ENCODE data around the gene EML6. TPM values are rescaled to one million over a fixed set of nuclear protein-coding genes. Genes with fewer than 3 reads are reported as not detected.

Gene EML6
- total RNA-seq, 1 donor: 1.1 TPM

DNA sequence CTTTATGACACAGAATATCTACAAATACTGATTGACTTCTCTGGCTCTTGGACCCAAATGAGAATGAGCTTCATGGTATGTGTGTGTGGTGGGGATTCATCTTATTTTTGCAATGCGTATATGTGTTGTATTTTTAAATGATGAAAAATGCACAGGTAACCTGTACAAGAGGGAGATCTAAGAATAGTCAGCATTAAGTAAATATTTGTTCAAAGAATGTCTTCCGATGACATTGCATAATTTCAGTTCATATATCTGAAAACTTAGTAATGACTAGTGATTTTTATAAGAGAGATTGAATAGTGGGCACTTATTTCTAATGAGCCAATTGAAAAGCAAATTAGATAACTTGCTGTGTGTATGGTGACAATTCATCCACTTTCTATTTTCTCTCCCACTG lies 66.4 kb downstream of the EML6 start:
- no peak for DNase-seq (ENCODE audit: insufficient read length, low spot score, missing footprints)
- Histone ChIP-seq H4K20me1 (ENCODE audit: insufficient read depth, low read length) (no peaks in the 10 kb centered on the region), H3K9me3 (ENCODE audit: low read depth, low read length) (no peaks in the 10 kb centered on the region), H3K79me2 (ENCODE audit: insufficient read depth, low read length) (no peaks in the 10 kb centered on the region), H2AFZ (ENCODE audit: low read length) (no peak overlapping the region), H3K4me3 (ENCODE audit: insufficient read depth, low read length) (no peak overlapping the region), H3K4me2 (ENCODE audit: insufficient read depth, low read length) (no peak overlapping the region), H3K27ac (ENCODE audit: low read depth, low read length) (no peak overlapping the region), H3K4me1 (ENCODE audit: insufficient read depth, low read length) (no peaks in the 10 kb centered on the region), H3K27me3 (ENCODE audit: insufficient read depth, low read length) (peaks cover 9% of the 10 kb centered on the region), H3K36me3 (ENCODE audit: insufficient read depth, low read length) (no peaks in the 10 kb centered on the region)
- TF ChIP-seq, protein P1, sequence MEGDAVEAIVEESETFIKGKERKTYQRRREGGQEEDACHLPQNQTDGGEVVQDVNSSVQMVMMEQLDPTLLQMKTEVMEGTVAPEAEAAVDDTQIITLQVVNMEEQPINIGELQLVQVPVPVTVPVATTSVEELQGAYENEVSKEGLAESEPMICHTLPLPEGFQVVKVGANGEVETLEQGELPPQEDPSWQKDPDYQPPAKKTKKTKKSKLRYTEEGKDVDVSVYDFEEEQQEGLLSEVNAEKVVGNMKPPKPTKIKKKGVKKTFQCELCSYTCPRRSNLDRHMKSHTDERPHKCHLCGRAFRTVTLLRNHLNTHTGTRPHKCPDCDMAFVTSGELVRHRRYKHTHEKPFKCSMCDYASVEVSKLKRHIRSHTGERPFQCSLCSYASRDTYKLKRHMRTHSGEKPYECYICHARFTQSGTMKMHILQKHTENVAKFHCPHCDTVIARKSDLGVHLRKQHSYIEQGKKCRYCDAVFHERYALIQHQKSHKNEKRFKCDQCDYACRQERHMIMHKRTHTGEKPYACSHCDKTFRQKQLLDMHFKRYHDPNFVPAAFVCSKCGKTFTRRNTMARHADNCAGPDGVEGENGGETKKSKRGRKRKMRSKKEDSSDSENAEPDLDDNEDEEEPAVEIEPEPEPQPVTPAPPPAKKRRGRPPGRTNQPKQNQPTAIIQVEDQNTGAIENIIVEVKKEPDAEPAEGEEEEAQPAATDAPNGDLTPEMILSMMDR (IDR thresholded peaks at IDR 0.05; ENCODE audit: extremely low read depth, low read depth, low read length): no peak

DNA sequence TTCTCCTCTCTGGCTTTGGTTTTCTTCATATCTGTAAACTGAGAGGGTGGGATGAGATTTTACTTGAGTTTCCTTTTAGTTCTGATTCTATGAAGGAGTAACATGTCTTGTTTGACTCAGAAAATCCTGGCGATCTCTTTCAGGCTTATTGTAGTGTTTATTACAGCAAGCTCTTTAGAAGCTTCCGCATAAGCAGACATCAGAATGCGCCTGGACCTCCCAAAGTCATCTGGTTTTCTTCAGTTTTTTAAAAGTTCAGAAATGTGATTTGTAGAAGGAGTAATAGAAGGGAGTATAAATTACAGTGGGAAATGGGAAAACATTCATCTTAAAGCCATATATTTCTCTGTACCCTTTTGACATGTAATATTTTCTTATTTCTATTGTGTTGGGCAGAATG lies 68.4 kb downstream of the EML6 start:
- Histone ChIP-seq H3K4me1 (ENCODE audit: insufficient read depth, low read length) (no peaks in the 10 kb centered on the region), H3K27ac (ENCODE audit: low read depth, low read length) (no peak overlapping the region), H2AFZ (ENCODE audit: low read length) (no peak overlapping the region), H3K79me2 (ENCODE audit: insufficient read depth, low read length) (no peaks in the 10 kb centered on the region), H4K20me1 (ENCODE audit: insufficient read depth, low read length) (no peaks in the 10 kb centered on the region), H3K9me3 (ENCODE audit: low read depth, low read length) (no peaks in the 10 kb centered on the region), H3K4me3 (ENCODE audit: insufficient read depth, low read length) (no peak overlapping the region), H3K27me3 (ENCODE audit: insufficient read depth, low read length) (peaks cover 9% of the 10 kb centered on the region), H3K36me3 (ENCODE audit: insufficient read depth, low read length) (no peaks in the 10 kb centered on the region), H3K4me2 (ENCODE audit: insufficient read depth, low read length) (no peak overlapping the region)
- TF ChIP-seq, protein P1 (IDR thresholded peaks at IDR 0.05; ENCODE audit: extremely low read depth, low read depth, low read length): no peak
- DNase-seq (ENCODE audit: insufficient read length, low spot score, missing footprints): no peak

DNA sequence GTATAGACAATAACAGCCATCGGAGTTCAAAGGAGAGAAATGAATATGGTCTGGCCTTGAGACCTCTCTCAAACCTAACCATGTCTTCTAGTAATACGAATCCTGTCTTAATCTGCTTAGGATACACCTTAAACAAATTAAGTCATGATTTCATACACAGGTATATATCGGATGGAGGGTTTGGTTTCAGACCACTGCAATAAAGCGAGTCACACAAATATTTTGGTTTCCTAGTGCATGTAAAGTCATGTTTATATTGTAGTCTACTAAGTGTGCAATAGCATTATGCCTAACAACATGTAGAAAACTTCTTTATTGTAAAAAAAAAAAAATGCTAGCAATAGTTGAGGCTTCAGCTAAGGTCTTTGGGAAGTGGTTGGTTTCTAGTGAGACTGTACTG lies 73.8 kb downstream of the EML6 start:
- no peak overlapping the region for H3K27ac ChIP-seq (ENCODE audit: low read depth, low read length)
- H3K27me3 ChIP-seq (ENCODE audit: insufficient read depth, low read length): peaks cover 4% of the 10 kb centered on the region
- no peak overlapping the region for H3K4me2 ChIP-seq (ENCODE audit: insufficient read depth, low read length)
- H3K9me3 ChIP-seq (ENCODE audit: low read depth, low read length): no peaks in the 10 kb centered on the region
- H3K4me1 ChIP-seq (ENCODE audit: insufficient read depth, low read length): no peaks in the 10 kb centered on the region
- H3K36me3 ChIP-seq (ENCODE audit: insufficient read depth, low read length): no peaks in the 10 kb centered on the region
- no peaks in the 10 kb centered on the region for H3K79me2 ChIP-seq (ENCODE audit: insufficient read depth, low read length)
- no peak overlapping the region for H3K4me3 ChIP-seq (ENCODE audit: insufficient read depth, low read length)
- H2AFZ ChIP-seq (ENCODE audit: low read length): no peak overlapping the region
- no peaks in the 10 kb centered on the region for H4K20me1 ChIP-seq (ENCODE audit: insufficient read depth, low read length)
- TF ChIP-seq, protein P1 (IDR thresholded peaks at IDR 0.05; ENCODE audit: extremely low read depth, low read depth, low read length): no peak
- DNase-seq (ENCODE audit: insufficient read length, low spot score, missing footprints): no peak

DNA sequence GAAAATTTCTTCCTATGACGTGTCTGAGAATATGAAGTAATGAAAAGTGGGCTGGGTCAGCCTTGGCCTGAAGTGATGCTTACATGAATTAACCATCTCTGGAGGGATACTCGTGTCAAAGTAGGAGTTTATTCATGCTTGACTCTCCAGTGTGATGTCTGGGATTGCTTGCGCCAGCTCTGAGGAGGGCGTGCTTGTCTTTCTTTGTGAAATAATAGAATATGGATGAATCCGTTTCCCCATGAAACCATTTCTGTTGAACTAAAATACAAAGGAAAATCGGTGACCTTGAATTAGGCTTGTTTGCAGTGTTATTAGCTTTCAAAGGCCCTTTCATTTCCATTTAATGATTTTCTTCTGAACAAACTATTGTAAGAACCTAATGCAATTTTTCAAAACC lies 77.9 kb downstream of the EML6 start:
- no peaks in the 10 kb centered on the region for H3K4me1 ChIP-seq (ENCODE audit: insufficient read depth, low read length)
- H3K36me3 ChIP-seq (ENCODE audit: insufficient read depth, low read length): no peaks in the 10 kb centered on the region
- no peaks in the 10 kb centered on the region for H3K9me3 ChIP-seq (ENCODE audit: low read depth, low read length)
- no peak overlapping the region for H3K27ac ChIP-seq (ENCODE audit: low read depth, low read length)
- no peak overlapping the region for H3K4me3 ChIP-seq (ENCODE audit: insufficient read depth, low read length)
- no peak overlapping the region for H2AFZ ChIP-seq (ENCODE audit: low read length)
- H4K20me1 ChIP-seq (ENCODE audit: insufficient read depth, low read length): no peaks in the 10 kb centered on the region
- DNase-seq (ENCODE audit: insufficient read length, low spot score, missing footprints): no peak
- no peaks in the 10 kb centered on the region for H3K79me2 ChIP-seq (ENCODE audit: insufficient read depth, low read length)
- TF ChIP-seq, protein P1 (IDR thresholded peaks at IDR 0.05; ENCODE audit: extremely low read depth, low read depth, low read length): no peak
- H3K27me3 ChIP-seq (ENCODE audit: insufficient read depth, low read length): no peaks in the 10 kb centered on the region
- H3K4me2 ChIP-seq (ENCODE audit: insufficient read depth, low read length): no peak overlapping the region
